IPS-20b (cell line): ENCODE results near the gene IFT122.
"Not testable (repeated sequence)": the region's sequence is repeated elsewhere in the genome, so short reads cannot be mapped to it uniquely, and the experiment has no call there.

ENCODE experiments used
- H3K27ac ChIP-seq: one replicate; pipeline ENCODE4 v1.5.1; 2013; ENCODE audit warnings: low read length
- H3K27me3 ChIP-seq: 2 replicates; pipeline ENCODE4 v1.6.1; 2013; ENCODE audit warnings: mild to moderate bottlenecking, low read length, inconsistent platforms; ENCODE audit not compliant: insufficient read depth
- H3K36me3 ChIP-seq: 2 replicates; pipeline ENCODE4 v1.6.1; 2013; ENCODE audit warnings: low read depth, mild to moderate bottlenecking, inconsistent platforms, low read length, moderate library complexity; ENCODE audit not compliant: insufficient read depth
- H3K4me1 ChIP-seq: 2 replicates; pipeline ENCODE4 v1.6.1; 2013; ENCODE audit warnings: mild to moderate bottlenecking, control low read depth, inconsistent platforms, low read length, moderate library complexity; ENCODE audit not compliant: insufficient read depth
- H3K4me3 ChIP-seq: 2 replicates; pipeline ENCODE4 v1.5.1; 2013; ENCODE audit warnings: mild to moderate bottlenecking, low read length, inconsistent platforms
- H3K9ac ChIP-seq: 2 replicates; pipeline ENCODE4 v1.6.1; 2013; ENCODE audit warnings: low read depth, mild to moderate bottlenecking, inconsistent platforms, low read length, moderate library complexity
- H3K9me3 ChIP-seq: 2 replicates; pipeline ENCODE4 v1.6.1; 2013; ENCODE audit warnings: mild to moderate bottlenecking, low read depth, low read length, inconsistent platforms; ENCODE audit not compliant: insufficient read depth

The IFT122 gene

DNA sequence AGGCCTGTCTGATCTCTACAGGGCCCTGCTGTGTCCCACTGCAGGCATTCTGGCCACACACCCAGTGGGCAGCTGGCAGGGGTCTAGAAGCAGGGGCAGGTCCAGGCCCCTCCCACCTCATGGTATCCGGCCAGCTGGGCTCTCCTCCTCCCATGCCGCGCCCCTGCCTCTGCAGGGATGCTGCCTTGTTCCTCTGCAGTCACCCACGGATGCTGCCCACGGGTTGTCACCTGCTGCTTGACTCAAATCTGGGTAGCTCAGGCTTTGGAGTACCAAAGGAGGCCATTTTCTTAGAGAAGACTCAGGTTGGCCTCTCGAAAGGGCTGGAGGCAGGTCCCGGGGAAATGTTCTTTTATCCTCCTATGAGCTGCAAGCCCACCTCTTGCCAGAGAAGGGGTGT lies 36.6 kb upstream of the IFT122 start:
- Histone ChIP-seq H3K27me3 (no peaks in the 10 kb centered on the region), H3K27ac (no peak overlapping the region), H3K9me3 (no peaks in the 10 kb centered on the region), H3K9ac (no peak overlapping the region), H3K4me3 (no peak overlapping the region), H3K36me3 (no peaks in the 10 kb centered on the region), H3K4me1 (peaks cover under 1% of the 10 kb centered on the region; the same call in 1 of the 2 replicates)

DNA sequence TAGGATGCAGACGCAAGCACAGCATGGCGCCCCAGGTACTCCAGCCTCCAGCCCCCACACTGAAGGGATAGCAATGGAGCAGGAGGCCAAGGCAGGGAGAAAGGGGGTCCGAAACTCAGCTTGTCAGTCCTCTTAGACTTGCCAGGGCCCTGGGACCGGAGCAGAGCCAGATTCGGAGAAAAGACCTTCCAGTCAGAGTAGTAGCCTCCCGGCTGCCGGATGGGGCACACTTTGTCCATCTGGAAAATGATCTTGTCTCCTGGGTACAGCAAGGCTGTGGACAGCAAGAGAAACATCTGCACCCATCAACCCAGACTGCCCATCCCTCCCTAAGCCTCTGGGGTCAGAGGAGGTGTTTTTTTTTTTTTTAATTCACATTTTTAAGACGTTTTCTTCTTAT lies 35.9 kb upstream of the IFT122 start:
- Histone ChIP-seq H3K9ac (no peak overlapping the region), H3K36me3 (no peaks in the 10 kb centered on the region), H3K9me3 (no peaks in the 10 kb centered on the region), H3K27ac (no peak overlapping the region), H3K4me1 (no peaks in the 10 kb centered on the region), H3K4me3 (no peak overlapping the region), H3K27me3 (no peaks in the 10 kb centered on the region)

DNA sequence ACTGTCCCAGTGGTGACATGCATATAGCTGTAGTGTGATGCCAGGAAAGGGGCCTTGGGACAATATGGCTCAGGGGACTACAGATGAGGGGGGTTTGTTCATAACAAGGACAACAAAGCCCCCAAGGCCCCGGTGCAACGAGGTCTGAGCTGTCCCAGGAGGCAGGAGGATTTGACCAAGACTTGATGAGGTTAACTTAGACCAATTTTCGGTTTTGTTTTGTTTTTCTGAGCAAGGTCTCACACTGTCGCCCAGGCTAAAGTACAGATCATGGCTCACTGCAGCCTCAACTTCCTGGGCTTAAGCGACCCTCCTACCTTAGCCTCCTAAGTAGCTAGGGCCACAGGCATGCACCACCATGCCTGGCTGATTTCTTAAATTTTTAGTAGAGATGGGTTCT lies 35.4 kb upstream of the IFT122 start:
- Histone ChIP-seq H3K9ac (no peak overlapping the region), H3K9me3 (no peaks in the 10 kb centered on the region), H3K4me1 (no peaks in the 10 kb centered on the region), H3K27me3 (no peaks in the 10 kb centered on the region), H3K4me3 (no peak overlapping the region), H3K36me3 (no peaks in the 10 kb centered on the region), H3K27ac (no peak overlapping the region)

DNA sequence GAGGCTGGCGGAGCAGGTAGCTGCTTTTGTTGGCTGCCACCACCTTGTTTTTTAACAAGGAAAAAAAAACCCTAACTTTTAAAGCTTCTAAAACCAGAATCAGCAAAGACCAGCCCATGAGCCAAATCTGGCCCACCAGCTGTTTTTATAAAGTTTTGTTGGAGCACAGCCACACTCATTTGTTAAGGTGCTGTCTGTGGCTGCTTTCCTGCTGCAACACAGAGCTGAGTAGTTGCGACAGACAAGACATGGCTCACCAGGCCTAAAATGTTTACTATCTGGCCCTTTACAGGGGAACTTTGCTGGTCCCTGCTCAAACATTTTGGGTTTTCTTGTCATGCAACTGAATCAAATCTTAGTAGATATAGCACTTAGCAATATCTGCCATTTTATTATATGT lies 30.5 kb upstream of the IFT122 start:
- Histone ChIP-seq H3K4me1 (no peaks in the 10 kb centered on the region), H3K4me3 (no peak overlapping the region), H3K9ac (no peak overlapping the region), H3K36me3 (no peaks in the 10 kb centered on the region), H3K27me3 (no peaks in the 10 kb centered on the region), H3K9me3 (no peaks in the 10 kb centered on the region), H3K27ac (no peak overlapping the region)

DNA sequence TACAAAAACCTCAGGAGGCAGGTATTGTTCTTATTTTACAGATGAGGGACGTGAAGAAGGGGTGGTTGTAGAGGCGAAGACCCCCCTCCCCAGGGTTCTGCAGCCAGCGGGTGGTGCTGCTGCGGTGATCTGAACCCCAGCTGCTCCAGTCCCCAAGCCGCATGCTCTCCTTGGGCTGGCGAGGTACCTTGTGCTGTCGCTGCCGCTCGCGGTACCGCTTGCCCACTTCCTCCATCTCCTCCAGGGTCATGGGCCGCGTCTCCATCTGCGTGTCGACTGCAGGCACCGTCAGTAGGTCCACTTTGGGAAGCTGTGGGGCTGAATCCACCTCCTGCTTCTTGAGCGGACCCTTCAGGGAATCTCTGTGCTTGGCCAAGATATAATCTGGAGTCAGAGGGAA lies 29.1 kb upstream of the IFT122 start:
- Histone ChIP-seq H3K27me3 (no peaks in the 10 kb centered on the region), H3K4me3 (no peak overlapping the region), H3K27ac (no peak overlapping the region), H3K9ac (no peak overlapping the region), H3K36me3 (no peaks in the 10 kb centered on the region), H3K9me3 (no peaks in the 10 kb centered on the region), H3K4me1 (no peaks in the 10 kb centered on the region)

DNA sequence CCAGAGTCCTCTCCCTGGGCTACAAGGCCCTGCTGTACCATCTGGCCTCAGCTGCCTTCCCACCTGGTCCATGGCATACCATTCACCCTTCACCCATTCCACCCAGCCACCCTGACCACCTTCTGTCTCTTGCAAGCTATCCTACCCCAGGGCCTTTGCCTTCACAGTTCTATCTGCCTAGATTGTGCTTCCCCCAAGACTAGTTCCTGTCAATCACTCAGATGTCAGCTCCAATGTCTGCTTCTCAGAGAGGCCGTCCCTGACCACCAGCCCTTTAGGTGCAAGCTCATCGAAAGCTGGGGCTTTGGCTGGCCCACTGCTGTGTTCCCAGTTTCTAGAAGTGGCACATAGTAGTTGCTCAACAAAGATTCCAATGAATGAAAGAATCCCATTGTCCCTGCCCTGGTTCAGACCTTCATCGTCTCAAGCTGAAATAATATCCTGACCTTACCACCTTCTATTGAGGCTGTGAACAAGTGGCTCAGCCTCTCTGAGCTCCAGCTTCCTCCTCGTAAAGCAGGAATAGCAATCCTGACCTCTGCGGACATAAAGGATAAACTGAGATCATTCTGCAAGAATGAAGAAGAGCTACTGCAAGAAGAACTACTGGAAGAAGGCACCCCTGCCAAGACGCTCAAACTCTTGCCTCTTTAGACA lies 27.4 kb upstream of the IFT122 start:
- Histone ChIP-seq H3K4me1 (no peaks in the 10 kb centered on the region), H3K36me3 (no peaks in the 10 kb centered on the region), H3K9me3 (no peaks in the 10 kb centered on the region), H3K4me3 (no peak overlapping the region), H3K9ac (no peak overlapping the region), H3K27me3 (no peaks in the 10 kb centered on the region), H3K27ac (no peak overlapping the region)

DNA sequence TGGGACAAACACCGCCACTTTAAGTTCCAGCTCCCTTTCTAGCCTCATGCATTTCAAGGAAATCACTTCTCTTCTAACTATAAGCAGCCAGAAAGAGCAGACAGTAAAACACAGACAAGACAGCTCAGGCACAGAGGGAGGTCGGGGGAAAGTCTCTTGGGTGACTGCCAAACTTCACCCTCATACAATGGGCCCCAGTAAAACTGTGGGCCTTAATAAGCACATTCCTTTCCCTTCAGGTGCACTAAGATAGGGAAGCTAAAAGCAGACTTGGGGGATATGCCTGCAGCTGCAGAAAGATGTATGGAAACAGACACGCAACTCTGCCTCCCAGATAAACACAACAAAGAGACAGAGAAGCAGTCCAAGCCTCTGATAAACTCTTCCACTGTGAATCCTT lies 26.8 kb upstream of the IFT122 start:
- not testable (repeated sequence) for H3K36me3 ChIP-seq, H3K9ac ChIP-seq, H3K27me3 ChIP-seq, H3K4me3 ChIP-seq, H3K27ac ChIP-seq, H3K4me1 ChIP-seq, H3K9me3 ChIP-seq

DNA sequence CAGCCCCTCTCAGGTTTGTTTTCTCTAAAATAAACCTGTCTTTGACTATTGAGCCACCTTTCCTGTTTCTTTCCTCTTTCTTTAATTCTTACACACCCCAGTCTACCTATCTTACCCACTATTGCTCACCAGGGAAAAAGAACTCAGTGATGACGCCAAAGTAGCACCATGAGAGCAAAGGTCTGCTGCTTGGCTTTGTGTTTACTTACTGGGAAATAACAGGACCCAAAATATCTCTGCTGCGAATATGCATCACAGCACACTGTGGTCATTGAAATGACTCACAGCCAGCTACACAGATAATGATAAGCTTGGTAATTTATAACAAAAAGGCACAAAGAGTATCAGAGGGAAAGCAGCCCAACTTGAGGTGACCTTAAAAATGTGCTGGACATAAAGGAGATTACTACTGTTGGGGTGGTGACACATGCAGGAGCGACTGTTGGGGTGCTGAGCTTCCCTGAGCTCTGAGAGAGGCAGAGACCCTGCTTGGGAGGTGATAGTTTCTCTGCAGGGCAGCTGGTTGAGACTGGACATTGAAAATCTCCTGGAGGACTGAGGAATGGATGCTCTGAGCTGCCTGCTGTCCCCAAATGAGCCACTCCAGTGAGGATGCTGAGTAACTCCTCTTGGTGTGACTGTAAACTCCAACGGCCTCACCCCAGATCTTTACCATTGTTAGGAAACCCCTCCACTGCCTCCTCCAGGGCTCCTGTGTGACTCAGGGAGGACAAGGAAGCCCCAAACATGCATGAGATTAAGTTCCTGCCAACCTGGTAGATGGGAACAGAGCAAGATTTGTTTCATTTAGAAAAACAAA lies 26.1 kb upstream of the IFT122 start:
- Histone ChIP-seq H3K4me1 (no peaks in the 10 kb centered on the region; the same call in 1 of the 2 replicates), H3K27me3 (no peaks in the 10 kb centered on the region), H3K27ac (no peak overlapping the region), H3K9me3 (no peaks in the 10 kb centered on the region), H3K4me3 (no peak overlapping the region), H3K9ac (no peak overlapping the region), H3K36me3 (no peaks in the 10 kb centered on the region)

DNA sequence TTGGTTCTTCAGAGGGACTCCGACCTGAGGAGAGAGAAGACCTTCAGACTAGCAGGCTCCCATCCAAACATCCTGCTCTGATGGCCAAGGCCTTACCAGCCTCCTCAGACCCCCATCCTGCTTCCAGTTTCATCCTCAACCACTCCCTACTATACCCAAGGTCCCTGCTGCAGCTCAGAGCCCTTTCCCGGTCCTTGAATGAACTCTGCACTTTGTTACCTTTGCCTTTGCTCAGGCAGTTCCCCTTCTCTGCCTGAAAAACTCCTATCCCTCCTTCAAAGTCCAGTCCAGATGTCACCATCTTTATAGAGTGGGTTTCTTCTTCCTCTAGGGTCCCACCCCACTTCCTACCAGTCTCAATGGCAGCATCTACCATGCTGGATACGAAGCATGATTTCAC lies 24.6 kb upstream of the IFT122 start:
- H3K27ac ChIP-seq, result no peak overlapping the region
- H3K27me3 ChIP-seq, result no peaks in the 10 kb centered on the region
- H3K4me1 ChIP-seq, result no peaks in the 10 kb centered on the region; the same call in 1 of the 2 replicates
- no peak overlapping the region for H3K4me3 ChIP-seq
- H3K9ac ChIP-seq, result no peak overlapping the region
- H3K36me3 ChIP-seq, result no peaks in the 10 kb centered on the region
- H3K9me3 ChIP-seq, result no peaks in the 10 kb centered on the region

DNA sequence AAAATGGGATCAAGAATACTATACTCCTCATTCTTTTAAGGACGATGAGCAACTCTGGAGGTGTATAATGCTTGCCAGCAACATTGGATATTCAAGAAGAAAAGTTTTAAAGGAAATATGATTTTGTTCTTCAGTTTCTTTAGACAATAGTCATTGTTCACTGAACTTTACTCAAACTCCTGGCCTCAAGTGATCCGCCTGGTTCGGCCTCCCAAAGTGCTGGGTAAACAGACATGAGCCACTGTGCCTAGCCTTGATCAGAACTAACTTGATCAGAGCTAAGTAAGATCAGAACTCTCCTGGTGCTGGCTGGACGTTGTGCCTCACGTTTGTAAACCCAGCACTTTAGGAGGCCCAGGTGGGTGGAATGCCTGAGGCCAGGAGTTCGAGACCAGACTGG lies 24.2 kb upstream of the IFT122 start:
- Histone ChIP-seq H3K9me3 (no peaks in the 10 kb centered on the region), H3K36me3 (no peaks in the 10 kb centered on the region), H3K4me1 (no peaks in the 10 kb centered on the region; the same call in 1 of the 2 replicates), H3K27me3 (no peaks in the 10 kb centered on the region), H3K27ac (no peak overlapping the region), H3K4me3 (no peak overlapping the region), H3K9ac (no peak overlapping the region)

DNA sequence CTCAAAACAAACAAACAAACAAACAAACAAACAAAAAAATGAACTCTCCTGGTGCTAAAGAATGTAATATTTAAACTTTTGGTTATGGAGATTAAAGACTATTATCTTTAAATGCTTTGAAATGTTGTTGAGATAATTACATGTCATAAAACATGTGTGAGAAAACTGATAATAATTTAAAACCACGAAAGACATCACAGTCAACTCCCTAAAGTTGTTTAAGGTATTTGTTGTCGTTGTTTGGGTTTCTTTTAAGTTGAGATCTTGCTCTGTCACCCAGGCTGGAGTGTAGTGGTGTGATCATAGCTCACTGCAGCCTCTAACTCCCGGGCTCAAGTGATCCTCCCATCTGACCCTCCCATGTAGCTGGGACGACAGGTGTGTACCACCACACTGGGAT lies 23.6 kb upstream of the IFT122 start:
- Histone ChIP-seq H3K36me3 (no peaks in the 10 kb centered on the region), H3K9ac (no peak overlapping the region), H3K27me3 (no peaks in the 10 kb centered on the region), H3K4me1 (no peaks in the 10 kb centered on the region; the same call in 1 of the 2 replicates), H3K9me3 (no peaks in the 10 kb centered on the region), H3K27ac (no peak overlapping the region), H3K4me3 (no peak overlapping the region)

DNA sequence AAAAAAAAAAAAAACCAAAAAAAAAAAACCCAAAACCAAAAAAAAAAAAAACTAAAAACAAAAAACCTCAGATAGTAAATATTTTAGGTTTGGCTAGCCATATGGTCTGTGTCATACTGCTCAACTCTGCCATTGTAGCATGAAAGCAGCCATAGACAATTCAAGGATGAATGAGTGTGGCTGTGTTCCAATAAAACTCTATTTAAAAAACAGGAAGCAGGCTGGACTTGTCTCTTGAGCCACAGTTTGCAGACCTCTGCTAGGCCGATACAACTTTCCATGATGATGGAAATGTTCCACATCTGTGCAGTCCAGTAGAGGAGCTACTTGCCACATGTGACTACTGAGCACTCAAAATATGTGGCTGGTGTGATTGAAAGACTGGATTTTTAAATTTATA lies 22.7 kb upstream of the IFT122 start:
- no peaks in the 10 kb centered on the region for H3K27me3 ChIP-seq
- H3K4me3 ChIP-seq, result no peak overlapping the region
- H3K9ac ChIP-seq, result no peak overlapping the region
- no peaks in the 10 kb centered on the region for H3K9me3 ChIP-seq
- no peak overlapping the region for H3K27ac ChIP-seq
- H3K36me3 ChIP-seq, result no peaks in the 10 kb centered on the region
- H3K4me1 ChIP-seq, result no peaks in the 10 kb centered on the region; the same call in 1 of the 2 replicates
